SU-DHL-6 (cell line): ENCODE measurements around the gene ALKBH7.

Source experiments
- H2AFZ ChIP-seq: fragments of 200-600 bp; sonication (generic); 2 replicates; pipeline ENCODE4 v1.6.1; 2014; ENCODE audit warnings: low read depth, mild to moderate bottlenecking, moderate library complexity, mixed read lengths, antibody characterized with exemption, low read length; ENCODE audit not compliant: severe bottlenecking
- H3F3A ChIP-seq: fragments of 200-600 bp; shearing (Covaris generic); 2 replicates; pipeline ENCODE4 v1.6.0; 2016; ENCODE audit warnings: antibody characterized with exemption, mild to moderate bottlenecking; ENCODE audit not compliant: insufficient read depth
- H3K27ac ChIP-seq: fragments of 200-600 bp; sonication (generic); 2 replicates; pipeline ENCODE4 v1.5.1; 2016; ENCODE audit warnings: low read depth, mild to moderate bottlenecking, low read length, moderate library complexity, mixed read lengths
- H3K27me3 ChIP-seq: fragments of 200-600 bp; sonication (generic), shearing (Covaris generic); 2 replicates; pipeline ENCODE4 v1.6.0; 2014; ENCODE audit warnings: mild to moderate bottlenecking, low read length
- H3K36me3 ChIP-seq: fragments of 200-600 bp; sonication (generic); 2 replicates; pipeline ENCODE4 v1.6.1; 2014; ENCODE audit warnings: mild to moderate bottlenecking, low read length, mixed read lengths
- H3K4me2 ChIP-seq: fragments of 300-600, 200-600 bp; shearing (Covaris generic), sonication (generic); 2 replicates; pipeline ENCODE4 v1.6.0; 2014; ENCODE audit warnings: low read length, low read depth, mild to moderate bottlenecking; ENCODE audit not compliant: poor library complexity, severe bottlenecking
- H3K4me3 ChIP-seq: fragments of 200-600 bp; sonication (generic); 2 replicates; pipeline ENCODE4 v1.5.1; 2014; ENCODE audit warnings: antibody characterized with exemption, low read length, mild to moderate bottlenecking, mixed read lengths; ENCODE audit not compliant: insufficient read depth, poor library complexity, severe bottlenecking
- H3K79me2 ChIP-seq: fragments of 200-600 bp; sonication (generic); 2 replicates; pipeline ENCODE4 v1.6.1; 2014; ENCODE audit warnings: mild to moderate bottlenecking, low read length, moderate library complexity; ENCODE audit not compliant: insufficient read depth
- H3K9ac ChIP-seq: fragments of 200-600 bp; sonication (generic); 2 replicates; pipeline ENCODE4 v1.7.0; 2014; ENCODE audit warnings: mild to moderate bottlenecking, low read length
- H3K9me2 ChIP-seq: fragments of 200-600 bp; sonication (generic); replicated peaks from 2 replicates; pipeline ENCODE4 v1.6.1; 2014; ENCODE audit warnings: low read length; ENCODE audit not compliant: insufficient read depth
- H3K9me3 ChIP-seq: fragments of 200-600 bp; sonication (generic); 2 replicates; pipeline ENCODE4 v1.6.1; 2014; ENCODE audit warnings: low read length, mixed read lengths; ENCODE audit not compliant: insufficient read depth
- H4K20me1 ChIP-seq: fragments of 200-600 bp; sonication (generic); 2 replicates; pipeline ENCODE4 v1.6.1; 2014; ENCODE audit warnings: low read depth, mild to moderate bottlenecking, antibody characterized with exemption, low read length, moderate library complexity, mixed read lengths
- EZH2phosphoT487 ChIP-seq: fragments of 200-600 bp; sonication (generic), shearing (Covaris generic); conservative IDR thresholded peaks from 2 replicates; pipeline ENCODE4 v1.6.1; 2018; ENCODE audit warnings: mild to moderate bottlenecking, antibody characterized with exemption, low read length, moderate library complexity, mixed read lengths
- TF ChIP-seq, protein P1 (sequence below): fragments of 200-600 bp; sonication (generic); IDR thresholded peaks from one replicate; pipeline ENCODE4 v1.5.1; 2017; ENCODE audit warnings: antibody characterized with exemption, mild to moderate bottlenecking, low read length, moderate library complexity; ENCODE audit not compliant: insufficient read depth, poor library complexity, severe bottlenecking

The ALKBH7 gene

GRCh38 chr19:6424195-6424938, 51.8 kb downstream of the ALKBH7 start, which contains the start of gene KHSRP:
Gene KHSRP, minus strand, starts transcription at chr19:6424811. Its CDS starts 110 bp downstream, at chr19:6424701.
- Histone ChIP-seq H3K79me2 (peaks cover 48% of the 10 kb centered on the region), H3K4me3 (peak within 1 kb of the TSS; percentile 62), H3K36me3 (peaks cover 3% of the 10 kb centered on the region; the same call in 1 of the 2 replicates), H4K20me1 (peaks cover 18% of the 10 kb centered on the region; the same call in 1 of the 2 replicates), H2AFZ (peak within 1 kb of the TSS; percentile 65), H3K4me2 (peak within 1 kb of the TSS; percentile 60), H3K9me2 (no peaks in the 10 kb centered on the region), H3F3A (no peaks in the 10 kb centered on the region; the same call in 1 of the 2 replicates), H3K27me3 (no peaks in the 10 kb centered on the region), H3K9ac (peak within 1 kb of the TSS; percentile 81), H3K27ac (peak within 1 kb of the TSS; percentile 49), H3K9me3 (no peaks in the 10 kb centered on the region)
- TF ChIP-seq, protein P1, sequence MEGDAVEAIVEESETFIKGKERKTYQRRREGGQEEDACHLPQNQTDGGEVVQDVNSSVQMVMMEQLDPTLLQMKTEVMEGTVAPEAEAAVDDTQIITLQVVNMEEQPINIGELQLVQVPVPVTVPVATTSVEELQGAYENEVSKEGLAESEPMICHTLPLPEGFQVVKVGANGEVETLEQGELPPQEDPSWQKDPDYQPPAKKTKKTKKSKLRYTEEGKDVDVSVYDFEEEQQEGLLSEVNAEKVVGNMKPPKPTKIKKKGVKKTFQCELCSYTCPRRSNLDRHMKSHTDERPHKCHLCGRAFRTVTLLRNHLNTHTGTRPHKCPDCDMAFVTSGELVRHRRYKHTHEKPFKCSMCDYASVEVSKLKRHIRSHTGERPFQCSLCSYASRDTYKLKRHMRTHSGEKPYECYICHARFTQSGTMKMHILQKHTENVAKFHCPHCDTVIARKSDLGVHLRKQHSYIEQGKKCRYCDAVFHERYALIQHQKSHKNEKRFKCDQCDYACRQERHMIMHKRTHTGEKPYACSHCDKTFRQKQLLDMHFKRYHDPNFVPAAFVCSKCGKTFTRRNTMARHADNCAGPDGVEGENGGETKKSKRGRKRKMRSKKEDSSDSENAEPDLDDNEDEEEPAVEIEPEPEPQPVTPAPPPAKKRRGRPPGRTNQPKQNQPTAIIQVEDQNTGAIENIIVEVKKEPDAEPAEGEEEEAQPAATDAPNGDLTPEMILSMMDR, result no peak
- no peak for TF ChIP-seq EZH2phosphoT487
